ENCODE results near the gene STX16. TPM values are rescaled to one million over a fixed set of nuclear protein-coding genes. Genes with fewer than 3 reads are reported as not detected.
"Not testable (repeated sequence)": the region's sequence is repeated elsewhere in the genome, so short reads cannot be mapped to it uniquely, and the experiment has no call there.

STX16 gene
- total RNA-seq, 1 donor from 2014 or later = 78.8 TPM

GRCh38 chr20:58639182-58640146, 11.6 kb upstream of the STX16 start:
- no peak overlapping the region for H3K4me3 Mint-ChIP-seq (ENCODE audit: low read depth)
- no peaks in the 10 kb centered on the region for H3K4me1 Mint-ChIP-seq (ENCODE audit: low read depth)
- no peak for TF ChIP-seq CTCF (IDR thresholded peaks at IDR 0.05; ENCODE audit: unreplicated experiment)
- no peaks in the 10 kb centered on the region for H3K36me3 Mint-ChIP-seq (ENCODE audit: insufficient read depth)
- H3K9me3 Mint-ChIP-seq (ENCODE audit: low read depth) = no peaks in the 10 kb centered on the region
- H3K27me3 Mint-ChIP-seq = peaks cover 36% of the 10 kb centered on the region
- no peak for DNase-seq (ENCODE audit: low spot score, unreplicated experiment)
- no peak overlapping the region for H3K27ac Mint-ChIP-seq

GRCh38 chr20:58640446-58640845, 10.6 kb upstream of the STX16 start:
- H3K4me1 Mint-ChIP-seq (ENCODE audit: low read depth) = no peaks in the 10 kb centered on the region
- no peaks in the 10 kb centered on the region for H3K9me3 Mint-ChIP-seq (ENCODE audit: low read depth)
- no peak for DNase-seq (ENCODE audit: low spot score, unreplicated experiment)
- no peaks in the 10 kb centered on the region for H3K36me3 Mint-ChIP-seq (ENCODE audit: insufficient read depth)
- H3K27me3 Mint-ChIP-seq = peaks cover 35% of the 10 kb centered on the region
- TF ChIP-seq CTCF (IDR thresholded peaks at IDR 0.05; ENCODE audit: unreplicated experiment) = no peak
- no peak overlapping the region for H3K4me3 Mint-ChIP-seq (ENCODE audit: low read depth)
- no peak overlapping the region for H3K27ac Mint-ChIP-seq

GRCh38 chr20:58642441-58642840, 8.6 kb upstream of the STX16 start:
- no peaks in the 10 kb centered on the region for H3K4me1 Mint-ChIP-seq (ENCODE audit: low read depth)
- H3K27ac Mint-ChIP-seq = no peak overlapping the region
- peaks cover 35% of the 10 kb centered on the region for H3K27me3 Mint-ChIP-seq
- H3K36me3 Mint-ChIP-seq (ENCODE audit: insufficient read depth) = no peaks in the 10 kb centered on the region
- TF ChIP-seq CTCF (IDR thresholded peaks at IDR 0.05; ENCODE audit: unreplicated experiment) = no peak
- DNase-seq (ENCODE audit: low spot score, unreplicated experiment) = no peak
- no peaks in the 10 kb centered on the region for H3K9me3 Mint-ChIP-seq (ENCODE audit: low read depth)
- H3K4me3 Mint-ChIP-seq (ENCODE audit: low read depth) = no peak overlapping the region

- not testable (repeated sequence) for DNase-seq (ENCODE audit: low spot score, unreplicated experiment); H3K36me3 Mint-ChIP-seq (ENCODE audit: insufficient read depth); H3K4me1 Mint-ChIP-seq (ENCODE audit: low read depth); H3K9me3 Mint-ChIP-seq (ENCODE audit: low read depth); H3K27ac Mint-ChIP-seq; H3K4me3 Mint-ChIP-seq (ENCODE audit: low read depth)
- peaks cover 33% of the 10 kb centered on the region for H3K27me3 Mint-ChIP-seq
Measured at GRCh38 chr20:58642896-58643295, 8.2 kb upstream of the STX16 start.

- no peaks in the 10 kb centered on the region for H3K36me3 Mint-ChIP-seq (ENCODE audit: insufficient read depth)
- peaks cover 5% of the 10 kb centered on the region for H3K4me1 Mint-ChIP-seq (ENCODE audit: low read depth)
- DNase-seq (ENCODE audit: low spot score, unreplicated experiment) = no peak
- TF ChIP-seq CTCF (IDR thresholded peaks at IDR 0.05; ENCODE audit: unreplicated experiment) = no peak
- H3K4me3 Mint-ChIP-seq (ENCODE audit: low read depth) = no peak overlapping the region
- no peaks in the 10 kb centered on the region for H3K9me3 Mint-ChIP-seq (ENCODE audit: low read depth)
- no peak overlapping the region for H3K27ac Mint-ChIP-seq
- peaks cover 23% of the 10 kb centered on the region for H3K27me3 Mint-ChIP-seq
Measured at GRCh38 chr20:58645412-58645968, 5.6 kb upstream of the STX16 start.
